ENCODE results near the gene TAS1R3.
A peak's percentile ranks its signal among the peaks of the same experiment; 100 is the strongest.

Gene TAS1R3

GRCh38 chr1:1295154-1295923, 35.7 kb upstream of the TAS1R3 start:
- DNase-seq (ENCODE audit: low spot score): no peak

GRCh38 chr1:1296070-1297061, 34.7 kb upstream of the TAS1R3 start:
- DNase-seq (ENCODE audit: low spot score): no peak

- DNase-seq (ENCODE audit: low spot score): no peak
Observed at GRCh38 chr1:1297802-1298424, 33.2 kb upstream of the TAS1R3 start.

- DNase-seq (ENCODE audit: low spot score): no peak
Observed at GRCh38 chr1:1298861-1299685, 32.0 kb upstream of the TAS1R3 start.

- no peak for DNase-seq (ENCODE audit: low spot score)
Observed at GRCh38 chr1:1299686-1300351, 31.3 kb upstream of the TAS1R3 start.

GRCh38 chr1:1300352-1300739, 30.7 kb upstream of the TAS1R3 start:
- no peak for DNase-seq (ENCODE audit: low spot score)

- DNase-seq (ENCODE audit: low spot score): no peak
Observed at GRCh38 chr1:1302006-1302430, 29.1 kb upstream of the TAS1R3 start.

- no peak for DNase-seq (ENCODE audit: low spot score)
Observed at GRCh38 chr1:1302951-1303509, 28.1 kb upstream of the TAS1R3 start.

GRCh38 chr1:1303736-1304135, 27.3 kb upstream of the TAS1R3 start:
- no peak for DNase-seq (ENCODE audit: low spot score)

- no peak for DNase-seq (ENCODE audit: low spot score)
Observed at GRCh38 chr1:1304331-1305299, 26.5 kb upstream of the TAS1R3 start.

- peak; percentile 78 for DNase-seq (ENCODE audit: low spot score)
Observed at GRCh38 chr1:1305300-1306069, 25.6 kb upstream of the TAS1R3 start.

GRCh38 chr1:1306070-1306660, 24.9 kb upstream of the TAS1R3 start:
- DNase-seq (ENCODE audit: low spot score): no peak

GRCh38 chr1:1306661-1307260, 24.3 kb upstream of the TAS1R3 start:
- DNase-seq (ENCODE audit: low spot score): no peak

- no peak for DNase-seq (ENCODE audit: low spot score)
Observed at GRCh38 chr1:1307261-1307922, 23.7 kb upstream of the TAS1R3 start.

- peak; percentile 88 for DNase-seq (ENCODE audit: low spot score)
Observed at GRCh38 chr1:1307923-1308755, 22.9 kb upstream of the TAS1R3 start, which contains the start of the genes ACAP3 and PUSL1. TSS of gene ACAP3 (minus strand) at chr1:1307930. CDS start at chr1:1307815, 115 bp downstream. TSS of gene PUSL1 (plus strand) at chr1:1308597. CDS start at chr1:1308644, 47 bp downstream.

GRCh38 chr1:1308756-1309250, 22.3 kb upstream of the TAS1R3 start:
- no peak for DNase-seq (ENCODE audit: low spot score)
